ENCODE results near the gene TIMM29.

DNA sequence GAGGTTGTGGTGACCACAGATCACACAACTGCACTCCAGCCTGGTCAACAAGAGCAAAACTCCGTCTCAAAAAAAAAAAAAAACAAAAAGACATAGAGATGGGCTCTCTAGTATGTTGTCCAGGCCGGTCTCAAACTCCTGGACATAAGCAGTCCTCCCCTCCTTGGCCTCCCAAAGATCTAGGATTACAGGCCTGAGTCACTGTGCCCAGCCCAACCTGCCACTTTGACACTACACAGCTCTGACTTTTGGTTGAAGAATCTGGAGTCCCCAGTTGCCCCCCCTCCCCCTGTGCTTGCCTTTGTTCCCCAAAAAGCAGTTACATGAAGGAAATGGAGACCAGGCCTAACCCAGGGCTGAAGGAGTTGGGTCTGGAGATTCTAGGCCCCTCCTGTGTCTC is 44.3 kb upstream of the TIMM29 start:
- TF ChIP-seq, protein P1, sequence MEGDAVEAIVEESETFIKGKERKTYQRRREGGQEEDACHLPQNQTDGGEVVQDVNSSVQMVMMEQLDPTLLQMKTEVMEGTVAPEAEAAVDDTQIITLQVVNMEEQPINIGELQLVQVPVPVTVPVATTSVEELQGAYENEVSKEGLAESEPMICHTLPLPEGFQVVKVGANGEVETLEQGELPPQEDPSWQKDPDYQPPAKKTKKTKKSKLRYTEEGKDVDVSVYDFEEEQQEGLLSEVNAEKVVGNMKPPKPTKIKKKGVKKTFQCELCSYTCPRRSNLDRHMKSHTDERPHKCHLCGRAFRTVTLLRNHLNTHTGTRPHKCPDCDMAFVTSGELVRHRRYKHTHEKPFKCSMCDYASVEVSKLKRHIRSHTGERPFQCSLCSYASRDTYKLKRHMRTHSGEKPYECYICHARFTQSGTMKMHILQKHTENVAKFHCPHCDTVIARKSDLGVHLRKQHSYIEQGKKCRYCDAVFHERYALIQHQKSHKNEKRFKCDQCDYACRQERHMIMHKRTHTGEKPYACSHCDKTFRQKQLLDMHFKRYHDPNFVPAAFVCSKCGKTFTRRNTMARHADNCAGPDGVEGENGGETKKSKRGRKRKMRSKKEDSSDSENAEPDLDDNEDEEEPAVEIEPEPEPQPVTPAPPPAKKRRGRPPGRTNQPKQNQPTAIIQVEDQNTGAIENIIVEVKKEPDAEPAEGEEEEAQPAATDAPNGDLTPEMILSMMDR (IDR thresholded peaks at IDR 0.05; ENCODE audit: low read depth, low read length, poor library complexity, severe bottlenecking) = no peak
- TF ChIP-seq EZH2phosphoT487 (IDR thresholded peaks at IDR 0.05; ENCODE audit: borderline replicate concordance, low read length) = no peak
